ENCODE results near the gene SUPT3H. TPM values are rescaled to one million over a fixed set of nuclear protein-coding genes. Genes with fewer than 3 reads are reported as not detected.
"Not testable (repeated sequence)": the region's sequence is repeated elsewhere in the genome, so short reads cannot be mapped to it uniquely, and the experiment has no call there.

The SUPT3H gene
- total and polyA plus RNA-seq, 2 donors from 2014 or later, result 10.1 to 12.5 TPM

- DNase-seq (no peak), FAIRE-seq (no peak)
- TF ChIP-seq, protein P1, sequence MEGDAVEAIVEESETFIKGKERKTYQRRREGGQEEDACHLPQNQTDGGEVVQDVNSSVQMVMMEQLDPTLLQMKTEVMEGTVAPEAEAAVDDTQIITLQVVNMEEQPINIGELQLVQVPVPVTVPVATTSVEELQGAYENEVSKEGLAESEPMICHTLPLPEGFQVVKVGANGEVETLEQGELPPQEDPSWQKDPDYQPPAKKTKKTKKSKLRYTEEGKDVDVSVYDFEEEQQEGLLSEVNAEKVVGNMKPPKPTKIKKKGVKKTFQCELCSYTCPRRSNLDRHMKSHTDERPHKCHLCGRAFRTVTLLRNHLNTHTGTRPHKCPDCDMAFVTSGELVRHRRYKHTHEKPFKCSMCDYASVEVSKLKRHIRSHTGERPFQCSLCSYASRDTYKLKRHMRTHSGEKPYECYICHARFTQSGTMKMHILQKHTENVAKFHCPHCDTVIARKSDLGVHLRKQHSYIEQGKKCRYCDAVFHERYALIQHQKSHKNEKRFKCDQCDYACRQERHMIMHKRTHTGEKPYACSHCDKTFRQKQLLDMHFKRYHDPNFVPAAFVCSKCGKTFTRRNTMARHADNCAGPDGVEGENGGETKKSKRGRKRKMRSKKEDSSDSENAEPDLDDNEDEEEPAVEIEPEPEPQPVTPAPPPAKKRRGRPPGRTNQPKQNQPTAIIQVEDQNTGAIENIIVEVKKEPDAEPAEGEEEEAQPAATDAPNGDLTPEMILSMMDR (IDR thresholded peaks at IDR 0.05; ENCODE audit: borderline replicate concordance, extremely low read depth, insufficient read depth), result no peak
- no peaks in the 10 kb centered on the region for H3K27me3 ChIP-seq (ENCODE audit: control insufficient read depth, insufficient read depth, low read length)
- H3K9me3 ChIP-seq (ENCODE audit: control insufficient read depth in 2 of 3, insufficient read depth in 1 of 3, low read length in 3 of 3), result no peaks in the 10 kb centered on the region
- H3K9ac ChIP-seq (ENCODE audit: low read length in 3 of 3), result no peak overlapping the region
- intact Hi-C loops (cut with DNase I), result no loop called here
- H3K4me3 ChIP-seq (ENCODE audit: low read length in 3 of 3), result no peak overlapping the region
- H3K36me3 ChIP-seq (ENCODE audit: control insufficient read depth in 2 of 3, insufficient read depth in 3 of 3, low read length in 3 of 3), result no peaks in the 10 kb centered on the region
- no peaks in the 10 kb centered on the region for H3K4me1 ChIP-seq (ENCODE audit: control insufficient read depth in 2 of 3, insufficient read depth in 2 of 3, low read depth in 1 of 3, low read length in 3 of 3)
- H3K27ac ChIP-seq (ENCODE audit: low read depth in 2 of 2, low read length in 2 of 2), result no peak overlapping the region
These were observed 330.2 kb downstream of the SUPT3H start for GRCh38 chr6:45047573-45047972.

GRCh38 chr6:45045253-45045601, 332.5 kb downstream of the SUPT3H start:
- Histone ChIP-seq H3K9ac (ENCODE audit: low read length in 3 of 3) (no peak overlapping the region), H3K4me3 (ENCODE audit: low read length in 3 of 3) (no peak overlapping the region), H3K36me3 (ENCODE audit: control insufficient read depth in 2 of 3, insufficient read depth in 3 of 3, low read length in 3 of 3) (no peaks in the 10 kb centered on the region), H3K9me3 (ENCODE audit: control insufficient read depth in 2 of 3, insufficient read depth in 1 of 3, low read length in 3 of 3) (no peaks in the 10 kb centered on the region), H3K4me1 (ENCODE audit: control insufficient read depth in 2 of 3, insufficient read depth in 2 of 3, low read depth in 1 of 3, low read length in 3 of 3) (no peaks in the 10 kb centered on the region), H3K27ac (ENCODE audit: low read depth in 2 of 2, low read length in 2 of 2) (no peak overlapping the region), H3K27me3 (ENCODE audit: control insufficient read depth, insufficient read depth, low read length) (no peaks in the 10 kb centered on the region)
- intact Hi-C loops (cut with DNase I), result no loop called here
- FAIRE-seq (no peak), DNase-seq (no peak)
- TF ChIP-seq, protein P1 (IDR thresholded peaks at IDR 0.05; ENCODE audit: borderline replicate concordance, extremely low read depth, insufficient read depth), result no peak

- intact Hi-C loops (cut with DNase I), result no loop called here
- Histone ChIP-seq H3K36me3 (ENCODE audit: control insufficient read depth in 2 of 3, insufficient read depth in 3 of 3, low read length in 3 of 3) (no peaks in the 10 kb centered on the region), H3K27me3 (ENCODE audit: control insufficient read depth, insufficient read depth, low read length) (no peaks in the 10 kb centered on the region), H3K4me1 (ENCODE audit: control insufficient read depth in 2 of 3, insufficient read depth in 2 of 3, low read depth in 1 of 3, low read length in 3 of 3) (no peaks in the 10 kb centered on the region), H3K4me3 (ENCODE audit: low read length in 3 of 3) (no peak overlapping the region), H3K9ac (ENCODE audit: low read length in 3 of 3) (no peak overlapping the region), H3K9me3 (ENCODE audit: control insufficient read depth in 2 of 3, insufficient read depth in 1 of 3, low read length in 3 of 3) (no peaks in the 10 kb centered on the region), H3K27ac (ENCODE audit: low read depth in 2 of 2, low read length in 2 of 2) (no peak overlapping the region)
- DNase-seq, result no peak
- TF ChIP-seq, protein P1 (IDR thresholded peaks at IDR 0.05; ENCODE audit: borderline replicate concordance, extremely low read depth, insufficient read depth), result no peak
- FAIRE-seq, result no peak
These were observed 333.1 kb downstream of the SUPT3H start for GRCh38 chr6:45044510-45045252.

GRCh38 chr6:45044086-45044485, 333.6 kb downstream of the SUPT3H start:
- Histone ChIP-seq H3K27ac (ENCODE audit: low read depth in 2 of 2, low read length in 2 of 2) (no peak overlapping the region), H3K9ac (ENCODE audit: low read length in 3 of 3) (no peak overlapping the region), H3K9me3 (ENCODE audit: control insufficient read depth in 2 of 3, insufficient read depth in 1 of 3, low read length in 3 of 3) (no peaks in the 10 kb centered on the region), H3K27me3 (ENCODE audit: control insufficient read depth, insufficient read depth, low read length) (no peaks in the 10 kb centered on the region), H3K36me3 (ENCODE audit: control insufficient read depth in 2 of 3, insufficient read depth in 3 of 3, low read length in 3 of 3) (no peaks in the 10 kb centered on the region), H3K4me1 (ENCODE audit: control insufficient read depth in 2 of 3, insufficient read depth in 2 of 3, low read depth in 1 of 3, low read length in 3 of 3) (no peaks in the 10 kb centered on the region), H3K4me3 (ENCODE audit: low read length in 3 of 3) (no peak overlapping the region)
- FAIRE-seq (no peak), DNase-seq (no peak)
- intact Hi-C loops (cut with DNase I), result no loop called here
- TF ChIP-seq, protein P1 (IDR thresholded peaks at IDR 0.05; ENCODE audit: borderline replicate concordance, extremely low read depth, insufficient read depth), result no peak

GRCh38 chr6:45042673-45043072, 335.1 kb downstream of the SUPT3H start:
- H3K36me3 ChIP-seq (ENCODE audit: control insufficient read depth in 2 of 3, insufficient read depth in 3 of 3, low read length in 3 of 3); H3K4me3 ChIP-seq (ENCODE audit: low read length in 3 of 3); H3K27ac ChIP-seq (ENCODE audit: low read depth in 2 of 2, low read length in 2 of 2); H3K9me3 ChIP-seq (ENCODE audit: control insufficient read depth in 2 of 3, insufficient read depth in 1 of 3, low read length in 3 of 3); intact Hi-C loops (cut with DNase I); H3K27me3 ChIP-seq (ENCODE audit: control insufficient read depth, insufficient read depth, low read length); H3K9ac ChIP-seq (ENCODE audit: low read length in 3 of 3); H3K4me1 ChIP-seq (ENCODE audit: control insufficient read depth in 2 of 3, insufficient read depth in 2 of 3, low read depth in 1 of 3, low read length in 3 of 3); DNase-seq; FAIRE-seq: not testable (repeated sequence)
